H9 (cell line): ENCODE measurements around the gene LPP. TPM values are rescaled to one million over a fixed set of nuclear protein-coding genes. Genes with fewer than 3 reads are reported as not detected.

ENCODE experiments used
- DNase-seq: peaks from one replicate; pipeline ENCODE4 v3.0.0-alpha.2; 2017
- H2AFZ ChIP-seq: one replicate; pipeline ENCODE4 v1.6.1; 2013; ENCODE audit warnings: mild to moderate bottlenecking, low read length, control low read depth, moderate library complexity
- H2AK5ac ChIP-seq: 2 replicates; pipeline ENCODE4 v1.6.1; 2013; ENCODE audit warnings: low read length, control low read depth, mixed read lengths; ENCODE audit not compliant: insufficient read length
- H2BK120ac ChIP-seq: one replicate; pipeline ENCODE4 v1.6.1; 2013; ENCODE audit warnings: low read depth, mild to moderate bottlenecking, low read length, control low read depth, inconsistent platforms; ENCODE audit not compliant: poor library complexity, severe bottlenecking
- H2BK12ac ChIP-seq: 2 replicates; pipeline ENCODE4 v1.6.1; 2013; ENCODE audit warnings: low read length, control low read depth, mixed read lengths, low read depth; ENCODE audit not compliant: insufficient read length
- H2BK15ac ChIP-seq: 2 replicates; pipeline ENCODE4 v1.6.1; 2013; ENCODE audit warnings: low read depth, low read length, control low read depth
- H2BK20ac ChIP-seq: one replicate; pipeline ENCODE4 v1.6.1; 2013; ENCODE audit warnings: low read depth, mild to moderate bottlenecking, low read length, control low read depth, inconsistent platforms; ENCODE audit not compliant: poor library complexity, severe bottlenecking
- H2BK5ac ChIP-seq: 2 replicates; pipeline ENCODE4 v1.6.1; 2013; ENCODE audit warnings: low read length, control low read depth, mixed read lengths; ENCODE audit not compliant: insufficient read length
- H3K14ac ChIP-seq: 2 replicates; pipeline ENCODE4 v1.6.1; 2013; ENCODE audit warnings: low read length, control low read depth; ENCODE audit not compliant: insufficient read depth
- H3K18ac ChIP-seq: 2 replicates; pipeline ENCODE4 v1.6.1; 2013; ENCODE audit warnings: low read depth, mild to moderate bottlenecking, mixed read lengths, low read length, control low read depth; ENCODE audit not compliant: insufficient read length
- H3K23ac ChIP-seq: 2 replicates; pipeline ENCODE4 v1.6.1; 2013; ENCODE audit warnings: low read length, control low read depth, mixed read lengths, low read depth; ENCODE audit not compliant: insufficient read length
- H3K23me2 ChIP-seq: 2 replicates; pipeline ENCODE4 v1.6.1; 2013; ENCODE audit warnings: low read depth, mild to moderate bottlenecking, mixed read lengths, low read length, control low read depth; ENCODE audit not compliant: insufficient read length, poor library complexity, severe bottlenecking
- H3K27ac ChIP-seq: 2 replicates; pipeline ENCODE4 v1.5.1; 2013; ENCODE audit warnings: low read length, control low read depth, mixed read lengths, low read depth; ENCODE audit not compliant: insufficient read length
- H3K27me3 ChIP-seq: 2 replicates; pipeline ENCODE4 v1.6.1; 2013; ENCODE audit warnings: low read length, control low read depth, inconsistent platforms; ENCODE audit not compliant: insufficient read depth
- H3K4ac ChIP-seq: 2 replicates; pipeline ENCODE4 v1.6.1; 2013; ENCODE audit warnings: low read depth, mild to moderate bottlenecking, control low read depth, inconsistent platforms, low read length, moderate library complexity
- H3K4me1 ChIP-seq: 2 replicates; pipeline ENCODE4 v1.6.1; 2013; ENCODE audit warnings: low read length, control low read depth, inconsistent platforms; ENCODE audit not compliant: insufficient read depth
- H3K4me2 ChIP-seq: 2 replicates; pipeline ENCODE4 v1.6.1; 2013; ENCODE audit warnings: low read length, control low read depth, mixed read lengths; ENCODE audit not compliant: insufficient read length, insufficient read depth
- H3K56ac ChIP-seq: 2 replicates; pipeline ENCODE4 v1.6.1; 2013; ENCODE audit warnings: low read depth, mild to moderate bottlenecking, mixed read lengths, low read length, control low read depth; ENCODE audit not compliant: insufficient read length
- H3K79me1 ChIP-seq: 2 replicates; pipeline ENCODE4 v1.6.1; 2013; ENCODE audit warnings: low read depth, mild to moderate bottlenecking, moderate library complexity, low read length, control low read depth, inconsistent platforms; ENCODE audit not compliant: insufficient read depth, poor library complexity, severe bottlenecking
- H3K79me2 ChIP-seq: 2 replicates; pipeline ENCODE4 v1.6.1; 2013; ENCODE audit warnings: low read length, control low read depth, inconsistent platforms; ENCODE audit not compliant: insufficient read depth
- H3K9ac ChIP-seq: 2 replicates; pipeline ENCODE4 v1.6.1; 2013; ENCODE audit warnings: low read length, control low read depth, mixed read lengths; ENCODE audit not compliant: insufficient read length; ENCODE audit errors: extremely low read depth
- H3K9me3 ChIP-seq: one replicate; pipeline ENCODE4 v1.6.1; 2013; ENCODE audit warnings: low read depth, low read length, inconsistent platforms; ENCODE audit not compliant: control insufficient read depth
- H3T11ph ChIP-seq: one replicate; pipeline ENCODE4 v1.6.1; 2013; ENCODE audit warnings: mild to moderate bottlenecking, low read length, control low read depth, inconsistent platforms
- H4K20me1 ChIP-seq: one replicate; pipeline ENCODE4 v1.6.1; 2013; ENCODE audit not compliant: control insufficient read depth, insufficient read length, insufficient read depth
- H4K5ac ChIP-seq: 2 replicates; pipeline ENCODE4 v1.6.1; 2013; ENCODE audit warnings: low read depth, mild to moderate bottlenecking, mixed read lengths, low read length, control low read depth; ENCODE audit not compliant: insufficient read length
- H4K8ac ChIP-seq: replicated peaks from 2 replicates; pipeline ENCODE4 v1.6.1; 2013; ENCODE audit warnings: low read length, control low read depth, mixed read lengths, low read depth; ENCODE audit not compliant: insufficient read length
- H4K91ac ChIP-seq: 2 replicates; pipeline ENCODE4 v1.6.1; 2013; ENCODE audit warnings: low read depth, mild to moderate bottlenecking, moderate library complexity, mixed read lengths, low read length, control low read depth; ENCODE audit not compliant: insufficient read length
- H3K27ac Mint-ChIP-seq, 3 experiments: 2 replicates in 2 of 3; 3 replicates in 1 of 3; pipeline ENCODE4 v1.8.0; 2020 to 2021; ENCODE audit warnings: mixed read lengths in 3 of 3, mild to moderate bottlenecking in 1 of 3, moderate library complexity in 1 of 3
- H3K27me3 Mint-ChIP-seq: 2 replicates; pipeline ENCODE4 v1.8.0; 2021; ENCODE audit warnings: low read depth, mild to moderate bottlenecking, moderate library complexity, mixed read lengths
- H3K36me3 Mint-ChIP-seq, 3 experiments: 2 replicates in 2 of 3; 3 replicates in 1 of 3; pipeline ENCODE4 v1.8.0; 2020 to 2021; ENCODE audit warnings: low read depth in 3 of 3, mixed read lengths in 3 of 3; ENCODE audit not compliant: insufficient read depth in 1 of 3
- H3K4me1 Mint-ChIP-seq, 2 experiments: 2 replicates each; pipeline ENCODE4 v1.8.0; 2020; ENCODE audit warnings: mixed read lengths in 2 of 2
- H3K4me3 Mint-ChIP-seq, 2 experiments: 2 replicates in 1 of 2; 3 replicates in 1 of 2; pipeline ENCODE4 v1.8.0; 2020 to 2021; ENCODE audit warnings: mild to moderate bottlenecking in 2 of 2, mixed read lengths in 2 of 2, moderate library complexity in 1 of 2
- H3K9me3 Mint-ChIP-seq, 2 experiments: 2 replicates in 1 of 2; 3 replicates in 1 of 2; pipeline ENCODE4 v1.8.0; 2020; ENCODE audit warnings: mild to moderate bottlenecking in 2 of 2, mixed read lengths in 2 of 2, moderate library complexity in 1 of 2
- WGBS: extraction: QIAGEN DNeasy Blood & Tissue Kit; methylation state at CpG from one replicate; pipeline ENCODE4 v1.1.7; 2013; ENCODE audit warnings: missing lambda C conversion rate, low lambda C conversion rate, mixed read lengths; ENCODE audit not compliant: insufficient read length; ENCODE audit errors: extremely low coverage; 5-methylcytosine and 5-hydroxymethylcytosine counted together
- total RNA-seq: library from RNA; stranded (reverse); gene quantifications from 2 replicates; pipeline ENCODE4 v1.2.1, GENCODE V29; 2021
- TF ChIP-seq, protein P1 (sequence below): fragments of 200-600 bp; sonication (generic); conservative IDR thresholded peaks from 3 replicates; pipeline ENCODE4 v1.8.0; 2021; ENCODE audit warnings: antibody characterized with exemption, mild to moderate bottlenecking

The LPP gene
- total RNA-seq, 1 experiment from 2014 or later: 64.6 TPM

DNA sequence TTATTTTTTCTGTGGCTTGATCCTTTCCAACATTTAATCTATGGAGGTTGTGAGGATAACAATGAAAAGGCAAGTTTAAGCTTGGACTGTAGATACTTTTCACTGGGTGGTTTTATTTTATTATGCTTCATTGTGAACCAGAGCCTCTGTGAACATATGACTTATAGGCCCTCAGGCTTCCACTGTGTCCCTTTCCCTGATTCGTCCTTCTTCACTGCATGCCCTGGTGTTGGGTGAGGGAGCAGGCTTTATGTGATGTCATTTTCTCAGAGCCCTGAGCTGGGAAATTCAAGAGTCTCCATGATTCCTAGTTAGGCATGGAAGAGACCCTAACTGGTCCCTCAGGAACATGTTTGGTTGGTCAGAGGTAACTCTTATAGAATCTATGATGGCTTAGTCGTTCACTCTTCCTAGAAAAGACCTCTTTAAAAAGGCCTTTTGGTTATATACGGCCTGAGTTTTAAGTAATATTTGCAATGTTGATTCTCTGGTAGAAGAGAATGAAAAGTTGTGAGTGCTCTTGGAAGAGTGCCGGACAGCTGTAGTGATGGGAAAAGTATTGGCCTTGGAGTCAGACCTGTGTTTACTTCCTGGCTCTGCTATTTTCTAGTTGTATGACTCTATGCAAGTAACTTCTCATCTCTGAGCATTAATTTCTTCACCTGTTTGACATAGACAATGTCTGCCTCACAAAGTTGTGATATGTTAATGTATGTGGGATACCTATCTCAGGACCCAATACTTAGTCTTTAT is 168.4 kb downstream of the LPP start:
- no peaks in the 10 kb centered on the region for H3K4me1 ChIP-seq
- no peaks in the 10 kb centered on the region for H3K36me3 Mint-ChIP-seq

More for the DNA sequence above, 168.4 kb downstream of the LPP start:
- TF ChIP-seq, protein P1, sequence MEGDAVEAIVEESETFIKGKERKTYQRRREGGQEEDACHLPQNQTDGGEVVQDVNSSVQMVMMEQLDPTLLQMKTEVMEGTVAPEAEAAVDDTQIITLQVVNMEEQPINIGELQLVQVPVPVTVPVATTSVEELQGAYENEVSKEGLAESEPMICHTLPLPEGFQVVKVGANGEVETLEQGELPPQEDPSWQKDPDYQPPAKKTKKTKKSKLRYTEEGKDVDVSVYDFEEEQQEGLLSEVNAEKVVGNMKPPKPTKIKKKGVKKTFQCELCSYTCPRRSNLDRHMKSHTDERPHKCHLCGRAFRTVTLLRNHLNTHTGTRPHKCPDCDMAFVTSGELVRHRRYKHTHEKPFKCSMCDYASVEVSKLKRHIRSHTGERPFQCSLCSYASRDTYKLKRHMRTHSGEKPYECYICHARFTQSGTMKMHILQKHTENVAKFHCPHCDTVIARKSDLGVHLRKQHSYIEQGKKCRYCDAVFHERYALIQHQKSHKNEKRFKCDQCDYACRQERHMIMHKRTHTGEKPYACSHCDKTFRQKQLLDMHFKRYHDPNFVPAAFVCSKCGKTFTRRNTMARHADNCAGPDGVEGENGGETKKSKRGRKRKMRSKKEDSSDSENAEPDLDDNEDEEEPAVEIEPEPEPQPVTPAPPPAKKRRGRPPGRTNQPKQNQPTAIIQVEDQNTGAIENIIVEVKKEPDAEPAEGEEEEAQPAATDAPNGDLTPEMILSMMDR: no peak
- Histone ChIP-seq H4K8ac (no peak overlapping the region), H2BK120ac (no peak overlapping the region), H3K79me2 (peaks cover 2% of the 10 kb centered on the region; the same call in 1 of the 2 replicates), H3K4me2 (no peak overlapping the region), H3K23ac (no peak overlapping the region), H3K56ac (no peak overlapping the region), H4K20me1 (no peaks in the 10 kb centered on the region), H2AK5ac (no peak overlapping the region), H3K4ac (no peak overlapping the region), H2AFZ (no peak overlapping the region), H2BK5ac (no peak overlapping the region), H3K27me3 (no peaks in the 10 kb centered on the region), H4K5ac (no peak overlapping the region), H3K9ac (no peak overlapping the region), H3K18ac (no peak overlapping the region), H3K14ac (no peak overlapping the region), H4K91ac (no peak overlapping the region), H2BK12ac (no peak overlapping the region), H3K79me1 (peaks cover 3% of the 10 kb centered on the region), H3K27ac (no peak overlapping the region), H2BK20ac (no peak overlapping the region), H3K23me2 (no peaks in the 10 kb centered on the region), H3K9me3 (no peaks in the 10 kb centered on the region), H3T11ph (no peak overlapping the region), H2BK15ac (no peak overlapping the region)
- no peak for DNase-seq
- Mint-ChIP-seq H3K4me1 (no peaks in the 10 kb centered on the region; a peak in 1 of 4 replicates), H3K9me3 (no peaks in the 10 kb centered on the region), H3K4me3 (no peak overlapping the region), H3K27me3 (no peaks in the 10 kb centered on the region), H3K27ac (peak overlapping the region in 1 of 3 experiments; percentile 55; a peak in 1 of 7 replicates)
- WGBS: no CpG with 5 or more reads among the region's 4 CpGs
